HL-60 (cell line): ENCODE results near the gene XRCC3.

Experiments
- DNase-seq, 2 experiments: peaks; one replicate each; pipeline ENCODE4 v3.0.0-alpha.2; 2010 to 2020; ENCODE audit warnings: low read depth in 1 of 2, low spot score in 1 of 2
- H3K27ac ChIP-seq: fragments of 250-450 bp; sonication (Bioruptor Pico); replicated peaks from 2 replicates; pipeline ENCODE4 v1.5.1; 2020; ENCODE audit warnings: mild to moderate bottlenecking, moderate library complexity
- H3K27me3 ChIP-seq: fragments of 250-450 bp; sonication (Bioruptor Pico); 2 replicates; pipeline ENCODE4 v1.5.1; 2021; ENCODE audit warnings: mild to moderate bottlenecking, moderate library complexity; ENCODE audit not compliant: insufficient read depth, poor library complexity, severe bottlenecking
- H3K4me3 ChIP-seq: replicated peaks from 2 replicates; pipeline ENCODE4 v1.5.1; 2011; ENCODE audit warnings: mild to moderate bottlenecking, control low read depth, low read length; ENCODE audit not compliant: insufficient read depth
- GABPA ChIP-seq: IDR thresholded peaks from 2 replicates; pipeline ENCODE4 v1.6.1; 2012; ENCODE audit warnings: low read depth
- POLR2AphosphoS5 ChIP-seq: IDR thresholded peaks from 2 replicates; pipeline ENCODE4 v1.6.1; 2012; ENCODE audit warnings: low read depth
- SPI1 ChIP-seq: IDR thresholded peaks from 2 replicates; pipeline ENCODE4 v1.6.1; 2012; ENCODE audit warnings: low read depth, mild to moderate bottlenecking, borderline replicate concordance
- TF ChIP-seq, protein P1 (sequence below): IDR thresholded peaks from one replicate; pipeline ENCODE4 v1.5.1; 2011; ENCODE audit warnings: low read length, control low read depth, inconsistent platforms; ENCODE audit not compliant: insufficient read depth
- TF ChIP-seq, protein P2 (sequence below): IDR thresholded peaks from 2 replicates; pipeline ENCODE4 v1.6.1; 2012; ENCODE audit warnings: low read depth; ENCODE audit not compliant: insufficient replicate concordance

XRCC3 gene

GRCh38 chr14:103725001-103725682, 9.9 kb upstream of the XRCC3 start:
- TF ChIP-seq, protein P1, sequence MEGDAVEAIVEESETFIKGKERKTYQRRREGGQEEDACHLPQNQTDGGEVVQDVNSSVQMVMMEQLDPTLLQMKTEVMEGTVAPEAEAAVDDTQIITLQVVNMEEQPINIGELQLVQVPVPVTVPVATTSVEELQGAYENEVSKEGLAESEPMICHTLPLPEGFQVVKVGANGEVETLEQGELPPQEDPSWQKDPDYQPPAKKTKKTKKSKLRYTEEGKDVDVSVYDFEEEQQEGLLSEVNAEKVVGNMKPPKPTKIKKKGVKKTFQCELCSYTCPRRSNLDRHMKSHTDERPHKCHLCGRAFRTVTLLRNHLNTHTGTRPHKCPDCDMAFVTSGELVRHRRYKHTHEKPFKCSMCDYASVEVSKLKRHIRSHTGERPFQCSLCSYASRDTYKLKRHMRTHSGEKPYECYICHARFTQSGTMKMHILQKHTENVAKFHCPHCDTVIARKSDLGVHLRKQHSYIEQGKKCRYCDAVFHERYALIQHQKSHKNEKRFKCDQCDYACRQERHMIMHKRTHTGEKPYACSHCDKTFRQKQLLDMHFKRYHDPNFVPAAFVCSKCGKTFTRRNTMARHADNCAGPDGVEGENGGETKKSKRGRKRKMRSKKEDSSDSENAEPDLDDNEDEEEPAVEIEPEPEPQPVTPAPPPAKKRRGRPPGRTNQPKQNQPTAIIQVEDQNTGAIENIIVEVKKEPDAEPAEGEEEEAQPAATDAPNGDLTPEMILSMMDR: no peak
- TF ChIP-seq POLR2AphosphoS5 (no peak), SPI1 (no peak), GABPA (no peak)
- TF ChIP-seq, protein P2, sequence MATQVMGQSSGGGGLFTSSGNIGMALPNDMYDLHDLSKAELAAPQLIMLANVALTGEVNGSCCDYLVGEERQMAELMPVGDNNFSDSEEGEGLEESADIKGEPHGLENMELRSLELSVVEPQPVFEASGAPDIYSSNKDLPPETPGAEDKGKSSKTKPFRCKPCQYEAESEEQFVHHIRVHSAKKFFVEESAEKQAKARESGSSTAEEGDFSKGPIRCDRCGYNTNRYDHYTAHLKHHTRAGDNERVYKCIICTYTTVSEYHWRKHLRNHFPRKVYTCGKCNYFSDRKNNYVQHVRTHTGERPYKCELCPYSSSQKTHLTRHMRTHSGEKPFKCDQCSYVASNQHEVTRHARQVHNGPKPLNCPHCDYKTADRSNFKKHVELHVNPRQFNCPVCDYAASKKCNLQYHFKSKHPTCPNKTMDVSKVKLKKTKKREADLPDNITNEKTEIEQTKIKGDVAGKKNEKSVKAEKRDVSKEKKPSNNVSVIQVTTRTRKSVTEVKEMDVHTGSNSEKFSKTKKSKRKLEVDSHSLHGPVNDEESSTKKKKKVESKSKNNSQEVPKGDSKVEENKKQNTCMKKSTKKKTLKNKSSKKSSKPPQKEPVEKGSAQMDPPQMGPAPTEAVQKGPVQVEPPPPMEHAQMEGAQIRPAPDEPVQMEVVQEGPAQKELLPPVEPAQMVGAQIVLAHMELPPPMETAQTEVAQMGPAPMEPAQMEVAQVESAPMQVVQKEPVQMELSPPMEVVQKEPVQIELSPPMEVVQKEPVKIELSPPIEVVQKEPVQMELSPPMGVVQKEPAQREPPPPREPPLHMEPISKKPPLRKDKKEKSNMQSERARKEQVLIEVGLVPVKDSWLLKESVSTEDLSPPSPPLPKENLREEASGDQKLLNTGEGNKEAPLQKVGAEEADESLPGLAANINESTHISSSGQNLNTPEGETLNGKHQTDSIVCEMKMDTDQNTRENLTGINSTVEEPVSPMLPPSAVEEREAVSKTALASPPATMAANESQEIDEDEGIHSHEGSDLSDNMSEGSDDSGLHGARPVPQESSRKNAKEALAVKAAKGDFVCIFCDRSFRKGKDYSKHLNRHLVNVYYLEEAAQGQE: no peak
- no peak for DNase-seq
- Histone ChIP-seq H3K4me3 (no peak overlapping the region), H3K27me3 (no peaks in the 10 kb centered on the region), H3K27ac (no peak overlapping the region)

- no peak for DNase-seq
- H3K27ac ChIP-seq: no peak overlapping the region
- no peak overlapping the region for H3K4me3 ChIP-seq
- no peak for TF ChIP-seq GABPA
- no peak for TF ChIP-seq POLR2AphosphoS5
- TF ChIP-seq, protein P1: no peak
- no peak for TF ChIP-seq SPI1
- TF ChIP-seq, protein P2: no peak
- no peaks in the 10 kb centered on the region for H3K27me3 ChIP-seq
These were observed 8.9 kb upstream of the XRCC3 start for GRCh38 chr14:103724116-103724515.

- H3K27me3 ChIP-seq: no peaks in the 10 kb centered on the region
- DNase-seq: no peak
- H3K4me3 ChIP-seq: no peak overlapping the region
- H3K27ac ChIP-seq: no peak overlapping the region
- TF ChIP-seq POLR2AphosphoS5: no peak
- TF ChIP-seq, protein P1: no peak
- no peak for TF ChIP-seq GABPA
- TF ChIP-seq, protein P2: no peak
- TF ChIP-seq SPI1: no peak
These were observed 8.5 kb upstream of the XRCC3 start for GRCh38 chr14:103723748-103724081.
